OCI-LY1 (cell line): Measurements from ENCODE around the gene ALG5.

ENCODE experiments used
- H2AFZ ChIP-seq: fragments of 200-600 bp; sonication (generic), shearing (Covaris generic); 2 replicates; pipeline ENCODE4 v1.6.0; 2014; ENCODE audit warnings: antibody characterized with exemption, mild to moderate bottlenecking, low read length
- H3F3A ChIP-seq: fragments of 200-600 bp; sonication (generic), shearing (Covaris generic); 2 replicates; pipeline ENCODE4 v1.6.0; 2014; ENCODE audit warnings: mild to moderate bottlenecking, antibody characterized with exemption, low read length, moderate library complexity; ENCODE audit not compliant: insufficient read depth
- H3K27ac ChIP-seq: fragments of 200-600 bp; sonication (generic); 2 replicates; pipeline ENCODE4 v1.5.1; 2014; ENCODE audit warnings: low read length, mixed run types, mild to moderate bottlenecking, low read depth; ENCODE audit not compliant: poor library complexity, severe bottlenecking
- H3K27me3 ChIP-seq: fragments of 200-600 bp; sonication (generic); 2 replicates; pipeline ENCODE4 v1.6.0; 2014; ENCODE audit warnings: antibody characterized with exemption, mild to moderate bottlenecking, low read length, moderate library complexity; ENCODE audit not compliant: insufficient read depth
- H3K36me3 ChIP-seq: fragments of 200-600 bp; sonication (generic); 2 replicates; pipeline ENCODE4 v1.6.1; 2014; ENCODE audit warnings: mild to moderate bottlenecking, antibody characterized with exemption, low read length, moderate library complexity, mixed read lengths; ENCODE audit not compliant: insufficient read depth
- H3K4me1 ChIP-seq: fragments of 200-600 bp; sonication (generic); 2 replicates; pipeline ENCODE4 v1.5.1; 2014; ENCODE audit warnings: mild to moderate bottlenecking, low read length, moderate library complexity; ENCODE audit not compliant: insufficient read depth, severe bottlenecking
- H3K4me2 ChIP-seq: fragments of 200-600 bp; sonication (generic), shearing (Covaris generic); 2 replicates; pipeline ENCODE4 v1.6.1; 2014; ENCODE audit warnings: low read length
- H3K4me3 ChIP-seq: fragments of 200-600 bp; sonication (generic); 2 replicates; pipeline ENCODE4 v1.5.1; 2014; ENCODE audit warnings: low read length, low read depth, mild to moderate bottlenecking, mixed read lengths; ENCODE audit not compliant: poor library complexity, severe bottlenecking
- H3K79me2 ChIP-seq: fragments of 200-600 bp; shearing (Covaris generic); 2 replicates; pipeline ENCODE4 v1.6.1; 2016; ENCODE audit warnings: mixed run types, low read length, mixed read lengths; ENCODE audit not compliant: insufficient read depth
- H3K9ac ChIP-seq: fragments of 200-600 bp; sonication (generic), shearing (Covaris generic); 2 replicates; pipeline ENCODE4 v1.6.1; 2014; ENCODE audit warnings: mild to moderate bottlenecking, low read length, mixed read lengths
- H3K9me2 ChIP-seq: fragments of 200-600 bp; sonication (generic), shearing (Covaris generic); 2 replicates; pipeline ENCODE4 v1.6.1; 2014; ENCODE audit warnings: low read depth, mild to moderate bottlenecking, low read length, mixed read lengths
- H3K9me3 ChIP-seq: fragments of 200-600 bp; shearing (Covaris generic); 2 replicates; pipeline ENCODE4 v1.6.1; 2014; ENCODE audit warnings: low read length, mixed read lengths
- H4K20me1 ChIP-seq: fragments of 200-600 bp; sonication (generic), shearing (Covaris generic); 2 replicates; pipeline ENCODE4 v1.6.0; 2016; ENCODE audit warnings: mild to moderate bottlenecking, low read length; ENCODE audit not compliant: insufficient read depth
- CTCF ChIP-seq: fragments of 200-600 bp; sonication (generic), shearing (Covaris generic); IDR thresholded peaks from 2 replicates; pipeline ENCODE4 v1.5.1; 2017; ENCODE audit warnings: mild to moderate bottlenecking, antibody characterized with exemption, low read length, moderate library complexity, mixed read lengths
- EZH2 ChIP-seq: fragments of 200-600 bp; sonication (generic), shearing (Covaris generic); IDR thresholded peaks from 2 replicates; pipeline ENCODE4 v1.8.0; 2017; ENCODE audit warnings: borderline replicate concordance, mixed run types, mild to moderate bottlenecking, antibody characterized with exemption, low read length, moderate library complexity, mixed read lengths

Gene ALG5

GRCh38 chr13:36981156-36981743 lies 17.9 kb downstream of the ALG5 start:
- H3K4me2 ChIP-seq: no peak overlapping the region
- no peaks in the 10 kb centered on the region for H4K20me1 ChIP-seq
- H3K4me1 ChIP-seq: no peaks in the 10 kb centered on the region
- peaks cover 22% of the 10 kb centered on the region for H3K36me3 ChIP-seq
- no peaks in the 10 kb centered on the region for H3K27me3 ChIP-seq
- TF ChIP-seq CTCF (peak; percentile 42; the same call in 1 of the 2 replicates), EZH2 (no peak)
- no peaks in the 10 kb centered on the region for H3K9me2 ChIP-seq
- H3F3A ChIP-seq: no peaks in the 10 kb centered on the region
- no peak overlapping the region for H2AFZ ChIP-seq
- H3K79me2 ChIP-seq: no peaks in the 10 kb centered on the region
- no peaks in the 10 kb centered on the region for H3K9me3 ChIP-seq
- H3K4me3 ChIP-seq: no peak overlapping the region
- no peak overlapping the region for H3K9ac ChIP-seq
- no peak overlapping the region for H3K27ac ChIP-seq

- H3K9ac ChIP-seq: no peak overlapping the region
- no peaks in the 10 kb centered on the region for H3K9me3 ChIP-seq
- no peaks in the 10 kb centered on the region for H3K79me2 ChIP-seq
- H3K27ac ChIP-seq: no peak overlapping the region
- H3K36me3 ChIP-seq: peaks cover 20% of the 10 kb centered on the region
- H3K4me2 ChIP-seq: no peak overlapping the region
- no peaks in the 10 kb centered on the region for H3K4me1 ChIP-seq
- no peaks in the 10 kb centered on the region for H3K27me3 ChIP-seq
- no peaks in the 10 kb centered on the region for H4K20me1 ChIP-seq
- TF ChIP-seq EZH2 (no peak), CTCF (no peak)
- no peaks in the 10 kb centered on the region for H3K9me2 ChIP-seq
- H3K4me3 ChIP-seq: no peak overlapping the region
- no peaks in the 10 kb centered on the region for H3F3A ChIP-seq
- no peak overlapping the region for H2AFZ ChIP-seq
Observed at GRCh38 chr13:36979361-36980050, 19.6 kb downstream of the ALG5 start.

- no peak overlapping the region for H3K27ac ChIP-seq
- no peak overlapping the region for H3K4me2 ChIP-seq
- H3K9me2 ChIP-seq: no peaks in the 10 kb centered on the region
- H3K27me3 ChIP-seq: no peaks in the 10 kb centered on the region
- H3K9me3 ChIP-seq: no peaks in the 10 kb centered on the region
- H2AFZ ChIP-seq: no peak overlapping the region
- no peak for TF ChIP-seq CTCF
- TF ChIP-seq EZH2: no peak
- peaks cover 24% of the 10 kb centered on the region for H3K36me3 ChIP-seq
- H4K20me1 ChIP-seq: no peaks in the 10 kb centered on the region
- no peak overlapping the region for H3K4me3 ChIP-seq
- H3K4me1 ChIP-seq: no peaks in the 10 kb centered on the region
- H3K79me2 ChIP-seq: no peaks in the 10 kb centered on the region
- H3K9ac ChIP-seq: no peak overlapping the region
- H3F3A ChIP-seq: no peaks in the 10 kb centered on the region
Observed at GRCh38 chr13:36975172-36975571, 24.0 kb downstream of the ALG5 start.
